LNCaP clone FGC (cell line): ENCODE results near the gene RPS19.

Experiments used
- DNase-seq: peaks from one replicate; pipeline ENCODE4 v3.0.0-alpha.2; 2011; ENCODE audit warnings: low read depth
- H3K4me3 ChIP-seq: 2 replicates; pipeline ENCODE4 v1.5.1; 2011; ENCODE audit warnings: mild to moderate bottlenecking, low read depth, low read length, control low read depth
- TF ChIP-seq, protein P1 (sequence below): IDR thresholded peaks from 2 replicates; pipeline ENCODE4 v1.5.1; 2012; ENCODE audit warnings: mild to moderate bottlenecking; ENCODE audit not compliant: control insufficient read depth, insufficient read depth; ENCODE audit errors: extremely low read depth

The RPS19 gene

DNA sequence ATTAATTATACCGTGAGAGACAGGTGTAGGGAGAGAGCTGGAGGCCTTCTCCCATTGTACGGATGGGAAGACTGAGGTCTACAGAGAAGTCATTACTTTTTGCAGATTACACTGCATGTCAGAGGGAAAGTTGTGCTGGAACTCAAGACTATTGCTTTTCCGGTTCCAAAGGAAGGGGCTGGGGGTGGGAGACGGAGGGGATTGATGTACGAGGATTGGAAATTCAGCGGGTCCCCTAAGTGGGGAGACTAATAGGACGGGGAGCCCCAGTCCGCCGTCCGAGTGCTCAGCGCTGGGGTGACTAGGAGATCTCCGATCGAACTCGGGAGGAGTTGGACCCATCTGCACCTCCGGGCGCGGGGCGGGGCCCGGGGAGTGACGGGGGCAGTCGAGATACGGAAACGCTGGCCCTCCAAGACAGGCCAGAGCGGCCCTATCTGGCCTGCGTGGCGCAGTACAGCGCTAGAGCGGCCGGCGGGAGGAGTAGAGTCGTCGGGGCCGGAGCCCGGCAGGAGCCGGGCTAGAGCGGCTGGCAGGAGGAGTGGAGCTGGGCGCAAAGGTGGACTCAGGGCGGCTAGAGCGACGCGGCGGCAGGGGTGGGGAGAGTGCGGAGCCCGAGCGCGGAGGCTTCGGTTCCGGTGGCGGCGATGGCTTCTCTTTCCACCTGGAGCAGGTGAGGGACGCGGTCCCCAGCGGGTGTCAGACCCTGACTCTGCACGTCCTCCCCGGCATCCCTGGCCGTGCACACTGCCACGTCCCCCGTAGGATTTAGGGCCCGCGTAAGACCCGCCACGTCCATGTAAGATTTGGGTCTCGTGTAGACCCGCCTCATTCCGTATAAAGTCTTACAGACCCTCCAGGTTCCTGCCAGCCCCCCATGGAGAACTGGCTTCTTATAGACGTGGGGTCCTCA, 24.0 kb downstream of the RPS19 start:
- peak overlapping the region; percentile 82 for H3K4me3 ChIP-seq
- peak; percentile 70 for DNase-seq

DNA sequence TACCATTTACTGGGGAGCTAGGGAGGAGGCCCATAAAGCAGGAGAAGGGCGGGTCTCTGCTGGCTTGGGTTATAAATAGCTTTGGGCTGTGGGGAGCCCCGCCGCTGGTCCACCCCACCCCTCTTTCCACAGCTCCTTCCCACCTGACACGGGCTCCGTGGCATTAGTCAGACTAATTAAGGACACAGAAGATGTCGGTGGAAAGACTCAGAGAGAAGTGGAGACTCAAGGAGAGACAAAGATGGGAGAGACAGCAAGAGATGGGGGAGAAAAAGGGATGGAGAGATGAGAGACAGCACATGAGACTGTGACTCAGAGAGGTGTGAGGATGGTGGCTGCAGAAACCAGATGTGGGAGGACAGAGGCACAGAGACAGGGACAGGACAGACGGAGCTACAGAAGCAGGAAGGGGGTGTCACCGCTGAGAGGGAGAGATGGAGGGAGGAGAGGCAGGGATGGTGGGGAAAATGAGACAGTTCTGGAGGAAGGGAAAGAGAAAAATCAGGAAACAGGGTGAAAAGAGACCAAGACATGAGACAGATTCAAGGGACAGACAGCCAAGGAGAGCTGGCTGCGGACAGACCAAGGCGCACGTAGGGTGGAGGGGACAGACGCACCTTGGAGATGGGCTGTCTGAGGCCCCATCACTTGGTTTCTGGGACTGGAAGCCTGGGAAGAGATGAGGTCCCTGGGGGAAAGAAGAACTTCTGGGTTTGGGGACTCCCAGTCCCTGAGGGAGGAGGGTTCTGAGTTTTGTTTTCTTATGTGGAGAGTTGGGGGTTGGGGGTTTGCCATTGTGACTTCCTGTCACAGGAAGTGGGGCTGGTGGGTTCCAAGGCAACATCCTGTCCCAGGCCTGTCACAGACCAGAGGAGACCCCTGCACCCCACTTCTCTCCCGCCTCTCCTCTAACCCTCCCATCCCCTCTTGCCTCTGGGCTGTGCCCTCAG, 27.0 kb downstream of the RPS19 start:
- no peak for DNase-seq
- TF ChIP-seq, protein P1, sequence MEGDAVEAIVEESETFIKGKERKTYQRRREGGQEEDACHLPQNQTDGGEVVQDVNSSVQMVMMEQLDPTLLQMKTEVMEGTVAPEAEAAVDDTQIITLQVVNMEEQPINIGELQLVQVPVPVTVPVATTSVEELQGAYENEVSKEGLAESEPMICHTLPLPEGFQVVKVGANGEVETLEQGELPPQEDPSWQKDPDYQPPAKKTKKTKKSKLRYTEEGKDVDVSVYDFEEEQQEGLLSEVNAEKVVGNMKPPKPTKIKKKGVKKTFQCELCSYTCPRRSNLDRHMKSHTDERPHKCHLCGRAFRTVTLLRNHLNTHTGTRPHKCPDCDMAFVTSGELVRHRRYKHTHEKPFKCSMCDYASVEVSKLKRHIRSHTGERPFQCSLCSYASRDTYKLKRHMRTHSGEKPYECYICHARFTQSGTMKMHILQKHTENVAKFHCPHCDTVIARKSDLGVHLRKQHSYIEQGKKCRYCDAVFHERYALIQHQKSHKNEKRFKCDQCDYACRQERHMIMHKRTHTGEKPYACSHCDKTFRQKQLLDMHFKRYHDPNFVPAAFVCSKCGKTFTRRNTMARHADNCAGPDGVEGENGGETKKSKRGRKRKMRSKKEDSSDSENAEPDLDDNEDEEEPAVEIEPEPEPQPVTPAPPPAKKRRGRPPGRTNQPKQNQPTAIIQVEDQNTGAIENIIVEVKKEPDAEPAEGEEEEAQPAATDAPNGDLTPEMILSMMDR: no peak
- no peak overlapping the region for H3K4me3 ChIP-seq

More for the DNA sequence above, 24.0 kb downstream of the RPS19 start:
- TF ChIP-seq, protein P1: no peak

GRCh38 chr19:41887711-41888382, 27.8 kb downstream of the RPS19 start:
- H3K4me3 ChIP-seq: no peak overlapping the region
- DNase-seq: no peak
- TF ChIP-seq, protein P1: no peak

DNA sequence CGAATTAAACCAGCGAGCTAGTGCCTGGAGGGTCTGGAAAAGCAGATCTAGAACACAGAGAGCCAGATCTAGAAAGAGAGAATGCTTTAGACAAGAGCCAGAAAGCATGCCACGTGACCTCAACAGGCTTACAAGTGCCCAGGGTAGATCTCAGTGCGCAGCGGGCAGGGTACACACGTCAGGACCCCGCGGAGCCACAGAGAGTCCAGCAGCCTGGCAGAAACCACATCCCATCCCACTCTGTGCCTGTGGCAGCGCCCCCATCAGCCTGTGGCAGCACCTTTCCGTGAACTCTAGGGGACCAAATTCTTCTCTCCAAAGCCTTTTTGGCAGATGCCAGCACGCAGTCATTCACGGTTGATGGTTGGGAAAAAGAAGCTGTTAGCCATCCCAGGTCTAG, 28.9 kb downstream of the RPS19 start:
- no peak overlapping the region for H3K4me3 ChIP-seq
- DNase-seq: no peak
- TF ChIP-seq, protein P1: no peak

- DNase-seq: no peak
- H3K4me3 ChIP-seq: no peak overlapping the region
- TF ChIP-seq, protein P1: no peak
Observed at GRCh38 chr19:41889896-41890295, 29.8 kb downstream of the RPS19 start.

- no peak for DNase-seq
- no peak overlapping the region for H3K4me3 ChIP-seq
- TF ChIP-seq, protein P1: no peak
Observed at GRCh38 chr19:41890936-41891335, 30.9 kb downstream of the RPS19 start.
